Right lobe of liver (tissue), 6 donors: ENCODE data around the gene DIP2C. TPM values are rescaled to one million over a fixed set of nuclear protein-coding genes. Genes with fewer than 3 reads are reported as not detected.
"Not testable (repeated sequence)": the region's sequence is repeated elsewhere in the genome, so short reads cannot be mapped to it uniquely, and the experiment has no call there.

Experiments
- ATAC-seq, 4 donors: fragments of 200-7000 bp; cut with Tn5 transposase; one replicate each; pipeline ENCODE4 v1.9.1; 2020; ENCODE audit warnings: mild to moderate bottlenecking in 4 of 4, moderate library complexity in 4 of 4
- DNase-seq, 3 donors: peaks; one replicate each; pipeline ENCODE4 v3.0.0-alpha.2; 2020
- H3K27ac ChIP-seq, 3 donors: fragments of 200-600 bp; one replicate each; pipeline ENCODE4 v1.8.0; 2022
- H3K27me3 ChIP-seq, 2 donors: fragments of 200-600 bp; one replicate each; pipeline ENCODE4 v1.8.0; 2022
- H3K36me3 ChIP-seq, 4 donors: fragments of 200-600 bp; sonication (generic) in 1 of 4; one replicate each; pipeline versions ENCODE4 v1.5.1 to v1.8.0; 2017 to 2022; ENCODE audit warnings: control low read depth in 1 of 4
- H3K4me1 ChIP-seq, 4 donors: fragments of 200-600 bp; sonication (generic) in 1 of 4; one replicate each; pipeline versions ENCODE4 v1.5.1 to v1.8.0; 2017 to 2022; ENCODE audit warnings: control low read depth in 1 of 4
- H3K4me3 ChIP-seq, 3 donors: fragments of 200-600 bp; one replicate each; pipeline ENCODE4 v1.8.0; 2022
- H3K9me3 ChIP-seq, 4 donors: fragments of 200-600 bp; sonication (generic) in 1 of 4; one replicate each; pipeline versions ENCODE4 v1.5.1 to v1.8.0; 2017 to 2022; ENCODE audit warnings: control low read depth in 1 of 4
- POLR2A ChIP-seq: fragments of 450-650 bp; IDR thresholded peaks from one replicate; pipeline ENCODE4 v1.6.1; 2017; ENCODE audit warnings: antibody characterized with exemption, mild to moderate bottlenecking
- WGBS: methylation state at CpG from one replicate; pipeline ENCODE4 v1.1.6; 2018; ENCODE audit warnings: low coverage, low lambda C conversion rate; ENCODE audit not compliant: insufficient coverage; ENCODE audit errors: missing lambda C conversion rate; 5-methylcytosine and 5-hydroxymethylcytosine counted together
- intact Hi-C, 2 donors: fragments of 100-400 bp; cut with DNase I; formaldehyde crosslinking; loops; one replicate each; pipeline versions ENCODE4 v1.11.2 to v1.14.1; 2022
- total RNA-seq, 6 experiments: library from RNA; depleted of rRNA in 2 of 6; stranded (reverse); fragments of >200 nt in 2 of 6; fragmentation: NEBNext Ultra II Directional in 3 of 6; extraction: Animal tissue kit (Norgen Biotek cat#: 25700) in 3 of 6; gene quantifications; one replicate each; pipeline versions ENCODE4 v1.1.0 to v1.2.4, GENCODE V29; 2016 to 2023
- TF ChIP-seq, protein P1 (sequence below), 4 donors: fragments of 200-600 bp in 3 of 4; fragments of 450-650 bp in 1 of 4; IDR thresholded peaks; one replicate each; pipeline versions ENCODE4 v1.5.1 to v1.8.0; 2016 to 2022; ENCODE audit warnings: antibody characterized with exemption in 4 of 4, mild to moderate bottlenecking in 2 of 4
- donor health status: DM: no; HTN: yes; CAD: no.
- donor health status: DM: no; HTN: no; CAD: no.
- donor health status: DM: no; HTN: no; CAD: no.
- donor health status: DM: no; HTN: yes; CAD: no.
- donor health status: DM: no; HTN: yes; CAD: no.

The DIP2C gene
- total RNA-seq, 6 experiments from 2014 or later = 8.0 to 13.5 (median 11.7) TPM

DNA sequence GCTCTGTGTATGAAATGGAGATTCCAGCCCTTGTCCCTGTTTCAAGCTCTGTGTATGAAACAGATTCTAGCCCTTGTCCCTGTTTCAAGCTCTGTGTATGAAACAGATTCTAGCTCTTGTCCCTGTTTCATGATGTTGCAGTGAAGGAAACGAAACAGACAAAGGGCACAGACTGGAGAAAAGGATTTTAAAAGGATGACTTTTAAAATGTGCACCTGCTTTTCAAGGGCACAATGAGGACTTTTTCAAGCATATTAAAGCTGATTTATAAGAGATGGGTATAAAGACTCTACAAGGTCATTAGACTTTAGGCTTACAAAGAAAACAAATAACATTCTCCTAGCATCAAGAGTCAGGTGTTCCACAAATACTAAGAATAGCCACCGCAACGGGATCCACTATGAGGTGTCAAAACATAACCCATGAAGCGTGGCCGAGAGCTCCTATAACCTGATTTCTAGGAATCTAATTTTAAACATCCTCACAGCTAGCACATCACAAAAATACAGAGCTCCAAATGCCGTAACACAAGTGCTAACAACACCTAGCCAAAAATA lies 29.0 kb downstream of the DIP2C start:
- Histone ChIP-seq H3K36me3 (no peaks in the 10 kb centered on the region), H3K27me3 (no peaks in the 10 kb centered on the region), H3K4me3 (no peak overlapping the region), H3K27ac (no peak overlapping the region), H3K9me3 (no peaks in the 10 kb centered on the region), H3K4me1 (peaks cover 0 to 21% (median 0%) of the 10 kb centered on the region in 4 donors)
- ATAC-seq (no peak), DNase-seq (no peak)
- TF ChIP-seq, protein P1, sequence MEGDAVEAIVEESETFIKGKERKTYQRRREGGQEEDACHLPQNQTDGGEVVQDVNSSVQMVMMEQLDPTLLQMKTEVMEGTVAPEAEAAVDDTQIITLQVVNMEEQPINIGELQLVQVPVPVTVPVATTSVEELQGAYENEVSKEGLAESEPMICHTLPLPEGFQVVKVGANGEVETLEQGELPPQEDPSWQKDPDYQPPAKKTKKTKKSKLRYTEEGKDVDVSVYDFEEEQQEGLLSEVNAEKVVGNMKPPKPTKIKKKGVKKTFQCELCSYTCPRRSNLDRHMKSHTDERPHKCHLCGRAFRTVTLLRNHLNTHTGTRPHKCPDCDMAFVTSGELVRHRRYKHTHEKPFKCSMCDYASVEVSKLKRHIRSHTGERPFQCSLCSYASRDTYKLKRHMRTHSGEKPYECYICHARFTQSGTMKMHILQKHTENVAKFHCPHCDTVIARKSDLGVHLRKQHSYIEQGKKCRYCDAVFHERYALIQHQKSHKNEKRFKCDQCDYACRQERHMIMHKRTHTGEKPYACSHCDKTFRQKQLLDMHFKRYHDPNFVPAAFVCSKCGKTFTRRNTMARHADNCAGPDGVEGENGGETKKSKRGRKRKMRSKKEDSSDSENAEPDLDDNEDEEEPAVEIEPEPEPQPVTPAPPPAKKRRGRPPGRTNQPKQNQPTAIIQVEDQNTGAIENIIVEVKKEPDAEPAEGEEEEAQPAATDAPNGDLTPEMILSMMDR (IDR thresholded peaks at IDR 0.05) = no peak
- no peak for TF ChIP-seq POLR2A
- WGBS = 81% methylated on average over 6 of the region's 6 CpGs
- intact Hi-C loops = no loop called here

DNA sequence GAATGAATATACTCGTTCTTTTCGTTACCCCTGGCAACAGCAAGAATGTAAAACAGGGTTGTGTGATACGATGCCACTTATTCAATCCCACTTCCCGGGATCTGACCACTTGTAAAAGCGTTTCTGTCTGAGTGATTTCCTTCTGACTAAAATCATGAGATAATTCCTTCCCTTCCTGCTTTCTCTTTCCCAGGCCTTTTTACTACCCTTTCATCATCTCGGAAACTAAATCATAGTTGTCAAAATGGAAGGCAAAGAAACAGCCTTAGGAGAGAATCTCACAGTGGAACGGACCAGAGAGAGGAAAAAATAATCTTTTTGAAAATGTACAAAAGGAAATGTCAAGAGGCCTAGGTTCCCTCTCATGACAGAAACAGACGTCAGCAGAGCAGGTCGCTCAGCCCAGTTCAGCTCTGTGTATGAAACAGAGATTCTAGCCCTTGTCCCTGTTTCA lies 29.8 kb downstream of the DIP2C start:
- DNase-seq (peak in 1 of 3 donors; percentile 4), ATAC-seq (peak in 2 of 4 donors; percentile 53 to 54)
- Histone ChIP-seq H3K4me3 (no peak overlapping the region), H3K4me1 (peaks cover 0 to 21% (median 0%) of the 10 kb centered on the region in 4 donors), H3K27me3 (no peaks in the 10 kb centered on the region), H3K9me3 (no peaks in the 10 kb centered on the region), H3K27ac (no peak overlapping the region), H3K36me3 (no peaks in the 10 kb centered on the region)
- 34% methylated on average over 9 of the region's 9 CpGs for WGBS
- intact Hi-C loops = no loop called here
- no peak for TF ChIP-seq POLR2A
- TF ChIP-seq, protein P1 (IDR thresholded peaks at IDR 0.05) = no peak

DNA sequence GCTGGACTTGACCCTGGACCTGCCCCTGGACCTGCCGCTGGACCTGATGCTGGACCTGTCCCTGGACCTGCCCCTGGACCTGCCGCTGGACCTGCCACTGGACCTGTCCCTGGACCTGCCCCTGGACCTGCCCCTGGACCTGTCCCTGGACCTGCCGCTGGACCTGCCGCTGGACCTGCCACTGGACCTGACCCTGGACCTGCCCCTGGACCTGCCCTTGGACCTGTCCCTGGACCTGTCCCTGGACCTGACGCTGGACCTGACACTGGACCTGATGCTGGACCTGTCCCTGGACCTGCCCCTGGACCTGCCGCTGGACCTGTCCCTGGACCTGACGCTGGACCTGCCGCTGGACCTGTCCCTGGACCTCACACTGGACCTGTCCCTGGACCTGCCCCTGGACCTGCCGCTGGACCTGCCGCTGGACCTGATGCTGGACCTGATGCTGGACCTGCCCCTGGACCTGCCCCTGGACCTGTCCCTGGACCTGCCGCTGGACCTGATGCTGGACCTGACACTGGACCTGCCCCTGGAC lies 31.6 kb downstream of the DIP2C start:
- DNase-seq, H3K27me3 ChIP-seq, H3K36me3 ChIP-seq, H3K4me3 ChIP-seq, intact Hi-C loops, H3K9me3 ChIP-seq, H3K27ac ChIP-seq, ATAC-seq: not testable (repeated sequence)
- H3K4me1 ChIP-seq = peaks cover 0 to 21% (median 0%) of the 10 kb centered on the region in 4 donors
- no CpG with 5 or more reads among the region's 11 CpGs for WGBS

DNA sequence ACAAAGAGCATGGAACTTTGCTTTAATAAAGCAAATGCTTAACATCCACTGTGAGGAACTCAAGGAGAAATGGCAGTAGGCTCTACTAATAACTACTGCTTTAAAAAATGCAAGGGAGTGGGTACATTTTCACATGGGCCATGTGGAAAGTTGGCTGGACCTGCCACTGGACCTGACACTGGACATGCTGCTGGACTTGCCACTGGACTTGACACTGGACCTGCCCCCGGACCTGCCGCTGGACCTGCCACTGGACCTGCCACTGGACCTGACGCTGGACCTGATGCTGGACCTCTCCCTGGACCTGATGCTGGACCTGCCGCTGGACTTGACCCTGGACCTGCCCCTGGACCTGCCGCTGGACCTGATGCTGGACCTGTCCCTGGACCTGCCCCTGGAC lies 32.6 kb downstream of the DIP2C start:
- Histone ChIP-seq H3K4me1 (peaks cover 0 to 15% (median 0%) of the 10 kb centered on the region in 4 donors), H3K27me3 (no peaks in the 10 kb centered on the region), H3K27ac (no peak overlapping the region), H3K9me3 (no peaks in the 10 kb centered on the region), H3K4me3 (no peak overlapping the region), H3K36me3 (no peaks in the 10 kb centered on the region)
- DNase-seq (no peak), ATAC-seq (no peak)
- TF ChIP-seq, protein P1 (IDR thresholded peaks at IDR 0.05) = no peak
- intact Hi-C loops = no loop called here
- WGBS = 0% methylated on average over 1 of the region's 5 CpGs

DNA sequence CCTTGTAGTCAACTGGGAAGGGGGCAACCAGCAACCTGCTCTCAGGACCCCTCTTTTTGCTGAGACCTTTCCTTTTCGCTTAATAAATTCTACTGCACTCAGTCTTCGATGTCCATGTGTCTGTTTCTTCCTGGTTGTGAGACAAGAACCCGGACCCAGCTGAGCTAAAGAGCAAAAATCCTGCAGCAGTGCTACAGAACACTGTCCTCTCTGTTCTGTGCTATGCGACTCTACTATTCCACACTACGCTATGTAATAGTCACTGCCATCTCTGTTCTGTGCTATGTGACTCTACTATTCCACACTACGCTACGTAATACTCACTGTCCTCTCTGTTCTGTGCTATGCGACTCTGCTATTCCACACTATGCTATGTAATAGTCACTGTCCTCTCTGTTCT lies 34.3 kb downstream of the DIP2C start:
- no peaks in the 10 kb centered on the region for H3K36me3 ChIP-seq
- H3K27me3 ChIP-seq = no peaks in the 10 kb centered on the region
- intact Hi-C loops = no loop called here
- WGBS = 92% methylated on average over 8 of the region's 8 CpGs
- H3K9me3 ChIP-seq = no peaks in the 10 kb centered on the region
- DNase-seq (no peak), ATAC-seq (no peak)
- H3K4me3 ChIP-seq = no peak overlapping the region
- peaks cover 0 to 7% (median 0%) of the 10 kb centered on the region in 4 donors for H3K4me1 ChIP-seq
- TF ChIP-seq, protein P1 (IDR thresholded peaks at IDR 0.05) = no peak
- TF ChIP-seq POLR2A = no peak
- H3K27ac ChIP-seq = no peak overlapping the region
